Adipose tissue (tissue), 3 donors: ENCODE results near the gene VAX1. TPM values are rescaled to one million over a fixed set of nuclear protein-coding genes. Genes with fewer than 3 reads are reported as not detected.
"Not testable (repeated sequence)": the region's sequence is repeated elsewhere in the genome, so short reads cannot be mapped to it uniquely, and the experiment has no call there.

ENCODE experiments used
- H3K27ac ChIP-seq: one replicate; pipeline ENCODE4 v1.5.1; 2013; ENCODE audit warnings: low read depth, low read length
- whole genome bisulfite sequencing, 3 donors: extraction: QIAGEN DNeasy Blood & Tissue Kit; methylation state at CpG; one replicate each; pipeline ENCODE4 v1.1.7; 2013; 5-methylcytosine and 5-hydroxymethylcytosine counted together
- polyA plus RNA-seq, 3 donors: library from polyadenylated mRNA; stranded (reverse); fragments of 200-250 nt; gene quantifications; one replicate each; pipeline ENCODE4 v1.2.3, GENCODE V29; 2013
- donor health status: healthy with polysubstance abuse.
- donor health status: Bipolar disorder and iron deficiency.
- donor health status: healthy.

The VAX1 gene
- not detected for polyA plus RNA-seq

- no peak within 1 kb of the TSS for H3K27ac ChIP-seq
- WGBS, 3 donors = 4 to 7% (median 5%) methylated on average over 64 to 65 of the region's 65 CpGs
Observed at GRCh38 chr10:117137911-117138642, at the start of gene VAX1. TSS of gene VAX1 (minus strand) at chr10:117138270. CDS start at chr10:117138056, 214 bp downstream.

GRCh38 chr10:117186832-117187615 is 49.0 kb upstream of the VAX1 start:
- 52 to 63% (median 56%) methylated on average over 4 of the region's 4 CpGs for WGBS, 3 donors
- no peak overlapping the region for H3K27ac ChIP-seq

- not testable (repeated sequence) for H3K27ac ChIP-seq
- 91 to 92% (median 92%) methylated on average over 4 of the region's 4 CpGs for WGBS, 3 donors
Observed at GRCh38 chr10:117185817-117186216, 47.7 kb upstream of the VAX1 start.

- WGBS, 3 donors = 81 to 90% (median 85%) methylated on average over 3 of the region's 3 CpGs
- H3K27ac ChIP-seq = no peak overlapping the region
Observed at GRCh38 chr10:117184821-117185220, 46.8 kb upstream of the VAX1 start.

GRCh38 chr10:117184296-117184695 is 46.2 kb upstream of the VAX1 start:
- WGBS, 3 donors = 89 to 94% (median 93%) methylated on average over 10 of the region's 10 CpGs

GRCh38 chr10:117178190-117178589 is 40.1 kb upstream of the VAX1 start:
- no peak overlapping the region for H3K27ac ChIP-seq
- 70 to 75% (median 73%) methylated on average over 3 of the region's 3 CpGs for WGBS, 3 donors

More at GRCh38 chr10:117184296-117184695, 46.2 kb upstream of the VAX1 start:
- no peak overlapping the region for H3K27ac ChIP-seq

- no peak overlapping the region for H3K27ac ChIP-seq
- 15 to 24% (median 22%) methylated on average over 12 of the region's 12 CpGs for WGBS, 3 donors
Observed at GRCh38 chr10:117175901-117176534, 37.9 kb upstream of the VAX1 start.

- H3K27ac ChIP-seq = no peak overlapping the region
- WGBS, 3 donors = 1 to 2% (median 1%) methylated on average over 46 of the region's 46 CpGs
Observed at GRCh38 chr10:117175215-117175900, 37.3 kb upstream of the VAX1 start.

GRCh38 chr10:117174439-117175214 is 36.6 kb upstream of the VAX1 start:
- WGBS, 3 donors = 7 to 8% (median 7%) methylated on average over 16 of the region's 16 CpGs
- H3K27ac ChIP-seq = no peak overlapping the region

- 13 to 17% (median 16%) methylated on average over 6 of the region's 6 CpGs for WGBS, 3 donors
Observed at GRCh38 chr10:117170244-117170643, 32.2 kb upstream of the VAX1 start.

GRCh38 chr10:117169480-117169879 is 31.4 kb upstream of the VAX1 start:
- 20 to 34% (median 28%) methylated on average over 2 of the region's 2 CpGs for WGBS, 3 donors
- no peak overlapping the region for H3K27ac ChIP-seq

More at GRCh38 chr10:117170244-117170643, 32.2 kb upstream of the VAX1 start:
- no peak overlapping the region for H3K27ac ChIP-seq

- 4 to 6% (median 4%) methylated on average over 25 of the region's 25 CpGs for WGBS, 3 donors
- no peak overlapping the region for H3K27ac ChIP-seq
Observed at GRCh38 chr10:117168729-117169128, 30.7 kb upstream of the VAX1 start.

- 1 to 5% (median 2%) methylated on average over 49 to 75 of the region's 75 CpGs for WGBS, 3 donors
- no peak overlapping the region for H3K27ac ChIP-seq
Observed at GRCh38 chr10:117167789-117168674, 30.0 kb upstream of the VAX1 start.

- 13 to 15% (median 13%) methylated on average over 21 of the region's 21 CpGs for WGBS, 3 donors
- H3K27ac ChIP-seq = no peak overlapping the region
Observed at GRCh38 chr10:117167346-117167788, 29.3 kb upstream of the VAX1 start.

GRCh38 chr10:117166418-117167345 is 28.6 kb upstream of the VAX1 start:
- WGBS, 3 donors = 9 to 11% (median 10%) methylated on average over 41 of the region's 41 CpGs
- H3K27ac ChIP-seq = no peak overlapping the region
